ENCODE data around the gene PHOX2A.

Gene PHOX2A

DNA sequence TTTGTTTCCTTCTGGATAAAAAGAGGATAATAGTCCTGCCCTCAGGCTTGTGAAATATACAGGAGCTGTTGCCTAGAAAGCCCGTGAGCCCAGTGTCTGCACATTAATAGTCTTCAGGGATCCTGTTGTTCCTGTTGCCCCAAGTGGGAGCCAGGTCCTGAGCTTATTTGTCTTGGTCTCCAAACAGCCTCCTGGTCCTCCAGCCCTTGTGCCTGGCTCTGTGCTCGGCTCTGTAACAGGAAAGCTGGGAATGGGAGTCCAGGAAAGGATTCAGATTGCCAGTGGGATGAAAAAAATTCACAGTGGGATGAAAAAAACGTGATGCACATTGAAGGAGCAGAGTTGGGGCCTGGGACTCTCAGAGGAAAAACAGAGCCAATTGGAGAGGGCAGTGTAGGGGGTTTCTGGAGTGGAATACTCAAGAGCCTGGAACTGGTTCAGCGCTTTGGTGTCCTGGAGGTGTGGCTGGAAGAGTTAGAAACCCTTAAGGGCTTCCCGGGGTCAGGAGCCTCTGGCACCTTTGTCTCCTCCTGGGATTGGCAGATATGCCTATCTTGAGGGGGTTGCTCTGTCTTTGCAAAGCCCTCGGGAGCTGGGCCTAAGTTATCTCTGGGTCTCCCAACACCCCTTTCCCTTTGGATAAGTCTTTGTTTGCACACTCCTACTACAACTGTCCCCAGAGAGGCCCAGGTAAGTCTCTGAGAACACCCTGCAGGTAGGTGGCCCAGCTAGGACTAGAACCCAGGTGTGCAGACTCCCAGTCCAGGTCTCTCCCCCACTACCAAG is 21.7 kb downstream of the PHOX2A start:
- TF ChIP-seq, protein P1, sequence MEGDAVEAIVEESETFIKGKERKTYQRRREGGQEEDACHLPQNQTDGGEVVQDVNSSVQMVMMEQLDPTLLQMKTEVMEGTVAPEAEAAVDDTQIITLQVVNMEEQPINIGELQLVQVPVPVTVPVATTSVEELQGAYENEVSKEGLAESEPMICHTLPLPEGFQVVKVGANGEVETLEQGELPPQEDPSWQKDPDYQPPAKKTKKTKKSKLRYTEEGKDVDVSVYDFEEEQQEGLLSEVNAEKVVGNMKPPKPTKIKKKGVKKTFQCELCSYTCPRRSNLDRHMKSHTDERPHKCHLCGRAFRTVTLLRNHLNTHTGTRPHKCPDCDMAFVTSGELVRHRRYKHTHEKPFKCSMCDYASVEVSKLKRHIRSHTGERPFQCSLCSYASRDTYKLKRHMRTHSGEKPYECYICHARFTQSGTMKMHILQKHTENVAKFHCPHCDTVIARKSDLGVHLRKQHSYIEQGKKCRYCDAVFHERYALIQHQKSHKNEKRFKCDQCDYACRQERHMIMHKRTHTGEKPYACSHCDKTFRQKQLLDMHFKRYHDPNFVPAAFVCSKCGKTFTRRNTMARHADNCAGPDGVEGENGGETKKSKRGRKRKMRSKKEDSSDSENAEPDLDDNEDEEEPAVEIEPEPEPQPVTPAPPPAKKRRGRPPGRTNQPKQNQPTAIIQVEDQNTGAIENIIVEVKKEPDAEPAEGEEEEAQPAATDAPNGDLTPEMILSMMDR (IDR thresholded peaks at IDR 0.05): no peak

DNA sequence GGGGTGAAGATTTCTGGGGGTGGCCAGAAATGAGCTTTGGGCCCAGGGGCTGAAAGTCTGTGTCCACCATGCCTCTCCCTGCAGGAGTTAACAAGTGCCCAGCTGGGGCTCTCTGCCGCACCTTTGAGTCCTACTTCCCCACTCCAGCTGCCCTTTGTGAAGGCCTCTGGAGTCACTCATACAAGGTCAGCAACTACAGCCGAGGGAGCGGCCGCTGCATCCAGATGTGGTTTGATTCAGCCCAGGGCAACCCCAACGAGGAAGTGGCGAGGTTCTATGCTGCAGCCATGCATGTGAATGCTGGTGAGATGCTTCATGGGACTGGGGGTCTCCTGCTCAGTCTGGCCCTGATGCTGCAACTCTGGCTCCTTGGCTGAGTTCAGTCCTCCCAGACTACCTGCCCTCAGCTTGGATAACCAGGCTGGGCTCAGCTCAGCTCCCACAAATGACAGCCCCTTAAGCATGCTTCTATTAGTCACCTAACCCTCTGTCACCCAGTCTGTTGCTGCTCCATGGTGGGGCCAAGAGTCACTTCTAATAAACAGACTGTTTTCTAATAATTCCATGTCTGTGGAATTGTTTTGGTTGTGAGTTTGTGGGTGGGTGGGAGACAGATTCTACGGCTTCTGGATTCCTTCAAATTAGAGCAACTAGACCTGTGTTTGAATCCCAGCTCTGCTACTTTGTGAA is 22.4 kb downstream of the PHOX2A start:
- TF ChIP-seq, protein P1 (IDR thresholded peaks at IDR 0.05): no peak

DNA sequence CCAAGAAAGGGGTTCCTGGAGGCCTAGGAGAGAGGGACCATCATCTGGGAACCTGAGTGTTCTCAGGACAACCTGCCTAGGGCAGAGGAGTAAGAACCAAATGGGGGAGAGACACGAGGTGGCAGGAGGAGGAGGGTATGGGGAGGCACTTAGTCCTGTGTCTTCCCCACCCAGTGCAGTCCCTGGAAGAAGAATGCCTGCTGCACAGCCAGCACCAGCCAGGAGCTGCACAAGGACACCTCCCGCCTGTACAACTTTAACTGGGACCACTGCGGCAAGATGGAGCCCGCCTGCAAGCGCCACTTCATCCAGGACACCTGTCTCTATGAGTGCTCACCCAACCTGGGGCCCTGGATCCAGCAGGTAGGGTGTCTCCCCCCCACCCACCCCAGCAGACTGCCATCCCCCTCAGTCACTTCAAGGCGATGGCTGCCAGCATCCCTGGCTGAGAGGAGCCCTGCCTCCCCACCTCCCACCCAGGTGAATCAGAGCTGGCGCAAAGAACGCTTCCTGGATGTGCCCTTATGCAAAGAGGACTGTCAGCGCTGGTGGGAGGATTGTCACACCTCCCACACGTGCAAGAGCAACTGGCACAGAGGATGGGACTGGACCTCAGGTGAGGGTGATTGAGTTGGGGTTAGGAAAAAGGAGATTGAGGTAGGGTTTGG is 23.1 kb downstream of the PHOX2A start:
- TF ChIP-seq, protein P1 (IDR thresholded peaks at IDR 0.05): no peak

DNA sequence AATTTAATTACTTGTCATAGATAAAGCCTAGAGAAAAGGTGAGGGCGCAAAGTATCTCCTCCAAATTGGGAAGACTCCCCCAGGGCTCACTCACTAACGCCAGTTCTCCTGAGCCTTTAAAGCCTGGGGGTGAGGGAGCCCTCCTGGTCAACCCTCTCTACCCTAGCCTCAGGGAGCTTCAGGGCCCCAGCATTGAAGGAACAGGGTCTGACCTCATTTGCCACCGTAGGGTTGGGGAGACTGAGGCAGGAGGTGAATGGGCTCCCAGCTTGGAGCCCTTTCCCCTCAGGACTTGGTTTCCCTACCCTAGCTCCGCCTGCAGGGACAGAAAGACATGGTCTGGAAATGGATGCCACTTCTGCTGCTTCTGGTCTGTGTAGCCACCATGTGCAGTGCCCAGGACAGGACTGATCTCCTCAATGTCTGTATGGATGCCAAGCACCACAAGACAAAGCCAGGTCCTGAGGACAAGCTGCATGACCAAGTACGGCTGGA is 25.7 kb downstream of the PHOX2A start:
- TF ChIP-seq, protein P1 (IDR thresholded peaks at IDR 0.05): no peak

DNA sequence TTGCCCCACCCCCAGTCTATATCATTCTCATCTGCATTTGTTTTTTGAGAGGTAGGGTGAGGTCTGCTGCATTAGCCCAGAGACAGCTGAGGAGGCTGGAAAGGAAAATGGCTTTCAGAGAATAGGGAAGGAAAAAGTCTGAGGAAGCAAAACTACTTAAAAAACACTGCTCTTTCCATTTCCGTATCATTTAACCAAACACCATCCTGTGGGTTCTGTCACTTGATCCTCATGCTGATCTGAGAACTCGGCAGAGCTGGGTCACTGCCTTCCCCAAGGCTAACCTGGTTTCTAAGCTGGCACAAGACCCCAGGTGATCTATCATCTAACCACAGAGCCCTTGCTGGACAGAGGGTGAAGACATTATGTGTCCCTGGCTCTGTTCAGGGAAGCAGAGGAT is 26.1 kb downstream of the PHOX2A start:
- TF ChIP-seq, protein P1 (IDR thresholded peaks at IDR 0.05): no peak

DNA sequence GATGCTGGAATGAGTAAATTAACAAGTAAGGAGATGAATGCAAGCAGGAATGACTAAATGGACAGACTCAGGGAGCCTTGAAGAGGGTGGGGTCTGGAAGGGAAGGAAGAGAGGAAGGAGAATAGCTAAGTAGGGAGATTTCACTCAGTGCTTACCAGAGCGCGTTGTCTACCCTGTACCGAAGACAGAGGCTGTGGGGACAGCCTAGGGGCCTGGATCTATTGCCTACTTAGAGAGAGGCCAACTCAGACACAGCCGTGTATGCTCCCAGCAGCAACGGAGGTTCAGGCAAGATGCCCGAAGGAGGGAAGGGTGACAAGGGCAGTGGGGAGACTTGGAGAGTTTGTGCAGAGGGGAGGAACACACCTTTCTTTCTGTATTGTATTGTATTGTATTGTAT is 27.3 kb downstream of the PHOX2A start, which contains the start of gene FOLR2:
Gene FOLR2 (plus strand): TSS at position 157 of the 400 bp plus-strand sequence. CDS start 1,791 bp downstream, outside the sequence.
- TF ChIP-seq, protein P1 (IDR thresholded peaks at IDR 0.05): no peak

DNA sequence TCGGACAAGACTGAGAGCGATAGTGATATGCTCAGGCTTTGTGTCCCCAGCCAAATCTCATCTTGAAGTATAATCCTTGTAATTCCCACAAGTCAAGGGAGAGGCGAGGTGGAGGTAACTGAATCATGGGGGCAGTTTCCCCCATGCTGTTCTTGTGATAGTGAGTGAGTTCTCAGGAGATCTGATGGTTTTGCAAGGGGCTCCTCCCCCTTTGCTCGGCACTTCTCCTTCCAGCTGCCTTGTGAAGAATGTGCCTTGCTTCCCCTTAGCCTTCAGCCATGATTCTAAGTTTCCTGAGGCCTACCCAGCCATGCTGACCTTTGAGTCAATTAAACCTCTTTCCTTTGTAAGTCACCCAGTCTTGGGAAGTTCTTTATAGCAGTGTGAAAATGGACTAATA is 34.9 kb downstream of the PHOX2A start:
- TF ChIP-seq, protein P1 (IDR thresholded peaks at IDR 0.05): no peak

Measured in LNCAP (cell line).